GM19324 (cell line): ENCODE results near the gene ERBB3.

ENCODE experiments used
- ATAC-seq: cut with Tn5 transposase; IDR thresholded peaks from one replicate; pipeline ENCODE4 v1.9.1; 2021; ENCODE audit warnings: mild to moderate bottlenecking, moderate library complexity; ENCODE audit not compliant: unreplicated experiment, low FRiP score

ERBB3 gene

DNA sequence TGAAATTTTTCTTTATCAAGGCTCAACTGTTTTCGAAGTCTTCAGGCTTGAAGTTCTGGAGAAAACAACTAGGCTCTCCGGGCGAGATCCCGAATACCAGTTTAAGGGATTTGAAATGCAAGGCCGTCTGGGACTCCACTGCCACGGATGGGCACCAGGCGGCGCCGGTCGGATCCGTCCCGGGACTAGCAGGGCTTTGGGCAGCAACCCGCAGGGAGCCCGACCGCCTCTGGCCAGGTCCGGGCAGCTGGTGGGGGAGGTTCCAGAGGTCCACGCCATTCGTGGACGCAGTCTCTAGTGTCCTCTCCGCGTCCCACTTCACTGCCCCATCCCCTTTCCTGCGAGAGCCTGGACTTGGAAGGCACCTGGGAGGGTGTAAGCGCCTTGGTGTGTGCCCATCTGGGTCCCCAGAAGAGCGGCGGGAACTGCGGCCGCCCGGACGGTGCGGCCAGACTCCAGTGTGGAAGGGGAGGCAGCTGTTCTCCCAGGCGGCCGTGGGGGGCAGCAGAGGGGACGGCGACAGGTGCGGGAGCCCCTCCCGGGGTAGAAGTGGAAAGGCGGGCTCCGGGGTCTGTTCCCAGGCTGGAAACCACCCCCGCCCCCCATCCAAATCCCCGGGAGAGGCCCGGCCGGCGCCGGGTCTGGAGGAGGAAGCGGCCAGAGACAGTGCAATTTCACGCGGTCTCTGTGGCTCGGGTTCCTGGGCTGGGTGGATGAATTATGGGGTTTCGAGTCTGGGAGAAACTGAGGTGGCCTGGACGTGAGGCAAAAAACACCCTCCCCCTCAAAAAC lies 838 bp upstream of the ERBB3 start:
- ATAC-seq: no peak

DNA sequence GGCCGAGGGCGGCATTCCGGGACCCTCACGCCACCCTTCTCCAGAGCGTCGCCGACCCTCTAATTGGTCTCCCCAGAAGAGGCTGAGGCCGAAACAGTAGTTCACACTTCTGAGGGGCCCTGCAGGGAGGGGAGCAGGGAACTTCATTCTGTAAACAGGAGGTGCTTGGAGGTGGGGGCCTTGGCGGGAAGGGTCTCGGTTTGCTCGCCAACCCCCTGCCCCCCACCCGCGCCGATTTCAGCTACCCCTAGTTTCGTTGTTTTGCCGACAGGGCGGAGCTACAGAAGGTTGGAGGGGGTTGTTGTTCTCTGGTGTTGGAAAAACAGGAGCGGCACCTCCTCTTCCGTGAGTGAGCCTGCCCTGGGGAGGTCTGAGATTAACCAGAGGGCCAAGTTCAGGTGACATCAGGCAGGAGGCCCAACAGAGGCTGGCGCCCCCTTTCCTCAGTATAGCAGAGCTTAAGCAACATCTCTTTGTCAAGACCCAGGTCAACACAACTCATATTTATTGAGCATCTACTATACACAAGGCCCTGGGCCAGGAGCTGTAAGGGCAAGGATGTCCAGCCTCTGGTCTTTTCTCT lies 682 bp downstream of the ERBB3 start:
- no peak for ATAC-seq

DNA sequence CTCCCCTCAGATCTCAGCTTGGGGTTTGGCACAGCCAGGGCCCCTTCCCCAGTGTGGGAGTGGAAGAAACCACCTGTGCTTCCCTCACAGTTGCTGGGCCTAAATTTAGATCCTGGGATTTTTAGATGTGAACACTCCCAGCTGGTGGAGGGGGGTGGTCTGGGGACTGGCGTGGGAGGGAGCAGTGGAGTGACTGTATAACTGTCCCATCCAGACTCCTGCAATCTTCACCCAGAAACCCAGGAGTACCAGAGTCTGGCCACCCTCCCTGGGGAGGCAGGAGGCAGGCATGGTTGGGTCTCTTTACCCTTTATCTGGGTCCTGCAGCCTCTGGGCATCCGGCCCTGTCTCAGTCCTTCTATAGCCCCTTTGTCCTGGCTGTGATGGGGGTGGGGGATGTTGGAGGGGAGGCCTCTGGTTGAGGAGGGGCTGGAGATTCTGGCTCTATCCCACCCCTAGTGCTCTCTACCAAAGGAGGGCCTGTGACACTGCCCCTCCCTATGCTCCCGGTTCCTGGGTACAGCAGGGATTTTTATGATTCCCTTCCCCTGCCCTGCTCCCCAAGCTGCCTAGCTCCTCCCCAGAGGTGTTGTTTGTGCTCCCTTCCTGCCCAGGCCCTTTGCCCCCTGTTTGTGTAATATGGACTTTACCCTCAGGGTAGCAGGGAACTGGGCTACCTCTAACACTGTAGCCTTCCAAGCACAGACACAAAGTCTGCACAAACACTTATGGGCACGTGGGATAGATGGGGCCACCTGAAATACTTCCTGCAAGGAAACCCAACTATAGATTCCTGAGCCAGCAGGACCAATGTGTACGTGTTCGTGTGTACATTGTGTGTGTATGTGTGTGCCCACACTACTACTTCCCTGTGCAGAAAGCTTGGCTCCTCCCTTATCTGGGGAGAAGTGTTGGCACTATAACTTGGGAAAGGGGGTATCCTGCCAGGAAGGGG lies 1.7 kb downstream of the ERBB3 start:
- ATAC-seq: no peak

DNA sequence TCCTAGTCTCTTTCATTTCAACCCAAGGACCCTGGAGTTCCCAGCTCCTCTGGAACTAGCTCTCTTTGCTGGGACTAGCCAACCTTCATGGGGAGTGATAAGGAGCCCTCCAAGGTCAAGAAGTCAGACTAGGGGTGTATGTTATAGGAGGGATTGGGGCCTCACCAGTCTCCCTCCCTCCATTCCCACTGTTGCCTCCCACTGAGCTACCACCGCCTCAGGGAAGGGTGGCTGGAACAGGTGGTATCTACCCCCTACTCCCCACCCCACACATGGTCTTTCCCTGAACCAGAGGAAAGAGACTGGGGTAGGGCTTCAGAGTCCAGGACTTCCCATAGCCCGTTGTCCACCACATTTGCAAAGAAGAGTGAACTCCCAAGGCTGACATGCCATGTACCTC lies 2.4 kb downstream of the ERBB3 start:
- no peak for ATAC-seq

DNA sequence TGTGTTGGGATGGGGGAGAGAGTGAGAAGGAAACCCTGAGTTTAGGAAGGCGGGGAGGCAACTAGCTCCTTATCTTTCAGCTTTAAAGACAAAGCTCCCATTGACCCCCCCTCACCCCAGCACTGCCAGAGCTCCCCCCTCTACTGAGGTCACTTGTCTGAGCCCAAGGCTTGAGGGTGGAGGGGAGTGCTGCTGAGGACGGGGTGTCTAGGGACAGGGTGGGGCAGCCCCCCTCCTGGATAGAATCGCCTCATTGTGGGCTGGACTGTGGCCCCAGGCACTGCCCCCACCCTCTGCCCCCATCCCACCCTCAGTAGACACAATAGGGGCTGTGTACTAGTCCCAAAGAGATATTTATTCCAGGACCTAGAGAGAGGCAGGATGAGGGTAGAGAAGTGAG lies 3.0 kb downstream of the ERBB3 start:
- no peak for ATAC-seq

DNA sequence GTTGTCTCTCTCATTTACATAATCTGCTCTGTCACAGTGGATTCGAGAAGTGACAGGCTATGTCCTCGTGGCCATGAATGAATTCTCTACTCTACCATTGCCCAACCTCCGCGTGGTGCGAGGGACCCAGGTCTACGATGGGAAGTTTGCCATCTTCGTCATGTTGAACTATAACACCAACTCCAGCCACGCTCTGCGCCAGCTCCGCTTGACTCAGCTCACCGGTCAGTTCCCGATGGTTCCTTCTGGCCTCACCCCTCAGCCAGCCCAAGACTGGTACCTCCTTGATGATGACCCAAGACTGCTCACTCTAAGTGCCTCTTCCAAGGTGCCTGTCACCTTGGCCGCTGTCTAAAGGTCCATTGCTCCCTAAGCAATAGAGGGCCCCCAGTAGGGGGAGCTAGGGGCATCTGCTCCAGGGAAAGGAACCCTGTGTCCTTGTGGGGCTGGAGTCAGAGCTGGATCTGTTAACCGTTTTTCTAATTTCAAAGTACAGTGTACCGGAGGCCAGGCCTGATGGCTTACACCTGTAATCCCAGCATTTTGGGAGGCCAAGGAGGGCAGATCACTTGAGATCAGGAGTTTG lies 5.1 kb downstream of the ERBB3 start:
- no peak for ATAC-seq

DNA sequence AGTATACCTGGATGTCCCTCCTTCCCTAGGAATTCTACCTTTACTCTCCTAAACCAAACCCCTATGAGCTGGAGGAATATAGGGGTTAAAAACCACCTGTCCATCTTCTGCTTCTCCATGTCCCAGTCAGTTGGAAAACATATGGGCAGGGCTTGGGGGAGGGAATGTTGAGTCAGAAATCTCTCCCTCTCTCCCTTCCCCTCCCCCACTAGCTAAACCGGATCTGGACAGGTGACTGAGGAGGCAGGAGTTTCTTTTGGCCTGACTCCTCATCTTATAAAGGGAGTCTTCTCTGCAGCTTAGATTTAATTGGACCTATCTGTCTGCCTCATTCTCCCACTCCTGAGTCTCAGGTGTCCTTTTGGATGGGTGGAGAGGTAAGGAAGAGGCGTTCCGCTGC lies 6.1 kb downstream of the ERBB3 start:
- no peak for ATAC-seq

DNA sequence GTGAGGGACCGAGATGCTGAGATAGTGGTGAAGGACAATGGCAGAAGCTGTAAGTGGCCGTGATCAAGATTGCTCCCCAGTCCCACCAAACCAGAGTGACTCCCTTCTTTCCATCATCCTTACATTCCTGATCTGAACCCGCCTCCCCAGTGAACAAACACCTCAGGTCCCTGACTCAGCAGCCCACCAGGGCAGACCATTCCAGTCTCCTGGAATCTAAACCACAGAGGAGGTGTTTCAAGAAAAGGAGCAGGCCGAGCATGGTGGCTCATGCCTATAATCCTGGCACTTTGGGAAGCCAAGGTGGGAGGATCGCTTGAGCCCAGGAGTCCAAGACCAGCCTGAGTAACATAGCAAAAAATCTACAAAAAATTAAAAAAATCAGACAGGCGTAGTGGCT lies 6.6 kb downstream of the ERBB3 start:
- no peak for ATAC-seq

DNA sequence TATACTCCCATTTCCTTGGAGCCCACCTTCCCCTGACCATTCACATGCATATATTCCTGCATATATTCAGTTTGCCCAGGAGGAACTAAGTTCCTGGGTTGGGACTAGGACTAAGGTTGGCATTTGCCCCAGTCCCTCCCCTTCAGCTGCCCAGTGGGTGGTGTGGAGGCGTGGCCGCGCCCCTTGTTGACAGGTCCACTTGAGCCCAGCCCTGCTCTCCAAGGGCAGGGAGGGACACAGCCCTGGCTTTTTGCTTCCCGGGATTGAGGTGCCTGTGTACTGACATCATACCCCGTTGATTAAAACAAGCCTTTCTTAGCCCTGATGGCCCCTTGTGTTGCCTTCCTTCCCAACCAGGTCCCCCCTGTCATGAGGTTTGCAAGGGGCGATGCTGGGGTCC lies 7.3 kb downstream of the ERBB3 start:
- no peak for ATAC-seq

DNA sequence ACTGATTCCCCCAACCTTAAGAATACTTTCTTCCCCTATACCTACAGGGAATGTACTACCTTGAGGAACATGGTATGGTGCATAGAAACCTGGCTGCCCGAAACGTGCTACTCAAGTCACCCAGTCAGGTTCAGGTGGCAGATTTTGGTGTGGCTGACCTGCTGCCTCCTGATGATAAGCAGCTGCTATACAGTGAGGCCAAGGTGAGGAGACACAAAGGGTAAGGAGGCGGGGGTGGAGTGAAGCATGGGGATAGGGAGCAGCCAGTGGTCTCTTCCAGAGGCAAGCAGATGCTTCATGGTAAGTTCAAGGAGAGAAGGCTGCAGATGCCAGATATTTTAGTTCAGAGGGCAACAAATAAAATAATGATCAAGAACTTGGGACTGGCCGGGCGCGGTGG lies 17.8 kb downstream of the ERBB3 start:
- ATAC-seq: no peak

DNA sequence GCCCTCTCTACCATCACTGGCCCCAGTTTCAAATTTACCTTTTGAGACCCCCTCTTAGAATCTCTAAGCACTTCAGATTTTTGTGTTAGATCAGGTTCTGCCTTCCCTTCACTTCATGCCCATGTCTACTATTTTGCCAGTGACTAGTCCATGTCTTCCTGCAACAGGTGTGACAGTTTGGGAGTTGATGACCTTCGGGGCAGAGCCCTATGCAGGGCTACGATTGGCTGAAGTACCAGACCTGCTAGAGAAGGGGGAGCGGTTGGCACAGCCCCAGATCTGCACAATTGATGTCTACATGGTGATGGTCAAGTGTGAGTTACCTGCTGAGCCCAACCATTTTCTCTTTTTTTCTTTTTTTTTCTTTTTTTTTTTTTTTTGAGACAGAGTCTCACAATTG lies 18.6 kb downstream of the ERBB3 start:
- ATAC-seq: no peak

DNA sequence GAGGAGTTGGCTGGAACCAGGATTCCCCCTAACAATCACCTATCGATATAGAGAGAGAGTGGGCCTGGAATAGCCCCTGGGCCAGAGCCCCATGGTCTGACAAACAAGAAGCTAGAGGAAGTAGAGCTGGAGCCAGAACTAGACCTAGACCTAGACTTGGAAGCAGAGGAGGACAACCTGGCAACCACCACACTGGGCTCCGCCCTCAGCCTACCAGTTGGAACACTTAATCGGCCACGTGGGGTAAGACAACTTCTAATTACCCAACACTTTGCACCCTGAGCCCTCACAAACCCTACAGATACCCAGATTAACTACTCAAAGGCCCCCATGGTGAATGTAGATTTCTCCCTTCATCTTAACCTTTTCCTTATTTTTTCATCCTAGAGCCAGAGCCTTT lies 19.8 kb downstream of the ERBB3 start:
- no peak for ATAC-seq

DNA sequence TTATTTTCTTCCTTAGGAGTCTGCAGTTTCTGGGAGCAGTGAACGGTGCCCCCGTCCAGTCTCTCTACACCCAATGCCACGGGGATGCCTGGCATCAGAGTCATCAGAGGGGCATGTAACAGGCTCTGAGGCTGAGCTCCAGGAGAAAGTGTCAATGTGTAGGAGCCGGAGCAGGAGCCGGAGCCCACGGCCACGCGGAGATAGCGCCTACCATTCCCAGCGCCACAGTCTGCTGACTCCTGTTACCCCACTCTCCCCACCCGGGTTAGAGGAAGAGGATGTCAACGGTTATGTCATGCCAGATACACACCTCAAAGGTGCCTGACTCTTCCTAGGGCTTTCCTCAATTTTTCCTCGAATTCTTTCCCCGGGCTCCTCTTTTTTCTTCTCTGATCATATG lies 21.1 kb downstream of the ERBB3 start:
- no peak for ATAC-seq

DNA sequence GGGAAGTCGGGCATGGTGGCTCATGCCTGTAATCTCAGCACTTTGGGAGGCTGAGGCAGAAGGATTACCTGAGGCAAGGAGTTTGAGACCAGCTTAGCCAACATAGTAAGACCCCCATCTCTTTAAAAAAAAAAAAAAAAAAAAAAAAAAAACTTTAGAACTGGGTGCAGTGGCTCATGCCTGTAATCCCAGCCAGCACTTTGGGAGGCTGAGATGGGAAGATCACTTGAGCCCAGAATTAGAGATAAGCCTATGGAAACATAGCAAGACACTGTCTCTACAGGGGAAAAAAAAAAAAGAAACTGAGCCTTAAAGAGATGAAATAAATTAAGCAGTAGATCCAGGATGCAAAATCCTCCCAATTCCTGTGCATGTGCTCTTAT lies 22.7 kb downstream of the ERBB3 start:
- no peak for ATAC-seq

DNA sequence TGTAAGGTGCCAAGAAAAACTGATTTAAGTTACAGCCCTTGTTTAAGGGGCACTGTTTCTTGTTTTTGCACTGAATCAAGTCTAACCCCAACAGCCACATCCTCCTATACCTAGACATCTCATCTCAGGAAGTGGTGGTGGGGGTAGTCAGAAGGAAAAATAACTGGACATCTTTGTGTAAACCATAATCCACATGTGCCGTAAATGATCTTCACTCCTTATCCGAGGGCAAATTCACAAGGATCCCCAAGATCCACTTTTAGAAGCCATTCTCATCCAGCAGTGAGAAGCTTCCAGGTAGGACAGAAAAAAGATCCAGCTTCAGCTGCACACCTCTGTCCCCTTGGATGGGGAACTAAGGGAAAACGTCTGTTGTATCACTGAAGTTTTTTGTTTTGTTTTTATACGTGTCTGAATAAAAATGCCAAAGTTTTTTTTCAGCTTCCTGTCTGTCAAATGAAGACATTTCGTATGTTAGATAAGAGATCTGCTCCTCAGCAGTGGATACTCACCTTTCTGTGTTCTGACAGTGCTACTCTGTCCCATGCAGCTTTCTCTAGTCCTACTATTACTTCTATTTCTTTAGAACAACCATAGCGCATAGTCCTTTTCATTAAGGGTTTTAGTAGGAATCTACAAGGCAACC lies 23.2 kb downstream of the ERBB3 start:
- ATAC-seq: no peak

DNA sequence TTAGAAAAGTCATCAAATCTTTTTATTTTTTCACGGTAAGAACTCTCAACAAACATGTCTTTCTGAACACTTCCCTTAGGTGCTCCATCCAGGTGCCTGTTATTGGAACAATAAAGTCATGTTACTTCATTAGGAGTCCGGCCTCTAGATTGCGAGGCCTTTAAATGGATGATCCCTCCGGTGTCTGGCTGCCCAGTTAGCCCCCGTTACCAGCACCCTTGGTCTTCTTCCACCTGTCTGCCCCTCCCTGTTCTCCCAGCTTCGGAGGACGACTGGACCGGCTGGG lies 23.8 kb downstream of the ERBB3 start:
- no peak for ATAC-seq

DNA sequence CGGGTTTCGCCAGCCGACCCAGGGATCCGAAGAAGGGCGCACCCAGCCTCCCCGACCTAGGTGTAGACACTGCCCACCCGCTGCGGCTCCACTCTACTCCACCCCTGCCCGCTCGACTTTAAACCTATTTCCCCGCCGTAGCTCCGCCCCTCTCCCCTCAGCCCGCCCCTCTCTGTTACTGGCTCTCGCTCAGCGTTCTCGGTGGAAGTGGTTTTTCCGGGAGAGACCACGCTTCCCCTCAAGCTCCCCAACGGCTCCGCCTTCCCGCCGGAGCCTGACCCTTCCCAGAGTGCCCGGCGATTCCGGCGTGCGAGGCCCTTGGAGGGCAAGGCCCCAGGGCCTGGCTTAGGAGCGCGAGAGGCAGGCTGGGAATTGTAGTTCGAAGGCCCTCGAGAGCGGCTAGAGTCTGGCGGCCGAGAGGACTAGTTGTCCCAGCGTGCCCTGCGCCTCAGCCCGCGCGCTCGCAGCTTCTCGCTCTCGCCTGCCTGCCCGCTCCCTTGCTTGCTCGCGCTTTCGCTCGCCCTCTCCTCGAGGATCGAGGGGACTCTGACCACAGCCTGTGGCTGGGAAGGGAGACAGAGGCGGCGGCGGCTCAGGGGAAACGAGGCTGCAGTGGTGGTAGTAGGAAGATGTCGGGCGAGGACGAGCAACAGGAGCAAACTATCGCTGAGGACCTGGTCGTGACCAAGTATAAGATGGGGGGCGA lies 24.3 kb downstream of the ERBB3 start, which contains the start of gene PA2G4:
Gene PA2G4, plus strand, starts transcription at position 451 of the 706 bp plus-strand sequence. Its CDS starts 179 bp downstream, at position 630.
- ATAC-seq: peak; percentile 94

DNA sequence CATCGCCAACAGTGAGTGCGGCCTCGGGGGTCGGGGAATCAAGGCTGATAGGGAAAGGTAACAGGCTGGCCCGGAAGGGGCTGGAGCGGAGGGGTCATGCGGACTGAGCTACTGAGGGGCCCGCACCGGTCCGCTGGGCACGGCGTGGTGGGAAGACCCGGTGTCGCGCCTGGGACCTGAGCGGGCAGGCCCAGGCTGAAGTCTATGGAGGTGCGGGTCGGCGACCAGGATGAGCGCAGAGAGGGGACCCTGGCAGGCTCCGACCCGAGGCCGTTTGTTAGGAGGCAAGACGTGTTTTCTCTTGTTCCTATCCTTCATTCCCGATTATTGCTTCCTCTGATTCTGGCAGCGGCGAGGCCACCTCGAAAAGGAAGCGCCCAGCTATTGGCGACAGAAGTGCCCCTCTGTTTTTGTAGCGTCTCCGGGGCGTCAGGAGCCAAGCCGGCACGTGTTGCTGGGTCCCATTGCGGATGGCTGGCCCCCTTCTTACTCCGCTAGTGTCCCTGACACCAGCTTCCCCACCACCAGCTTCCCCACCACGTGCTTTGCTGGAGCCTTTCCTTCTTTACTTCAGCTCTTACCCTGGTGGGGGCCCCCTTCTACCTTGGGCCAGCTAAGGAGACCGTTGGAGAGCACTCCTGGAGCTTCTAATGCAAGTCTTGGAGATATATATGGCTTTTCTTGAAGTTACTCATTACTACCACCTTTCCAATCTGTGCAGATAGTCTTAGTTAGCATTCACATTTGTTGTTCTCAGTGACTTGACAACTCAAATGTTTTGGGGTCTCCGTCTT lies 25.0 kb downstream of the ERBB3 start:
- ATAC-seq: peak; percentile 14

DNA sequence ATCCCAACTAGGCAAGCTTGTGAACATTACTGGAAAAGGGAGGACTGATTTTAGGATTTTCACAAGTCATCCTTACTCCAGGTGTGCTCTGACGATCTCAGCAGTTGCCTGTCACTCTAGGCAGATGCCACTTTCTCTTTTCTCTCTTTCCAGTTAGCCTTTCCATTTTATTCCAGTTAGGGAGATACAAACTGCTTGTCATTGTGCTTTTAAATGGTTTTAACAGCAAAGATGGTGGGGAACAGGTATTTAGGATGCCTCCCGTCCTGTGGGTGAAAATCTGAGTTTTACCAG lies 25.6 kb downstream of the ERBB3 start:
- ATAC-seq: no peak
